ENCODE measurements around the gene TLX2. TPM values are rescaled to one million over a fixed set of nuclear protein-coding genes. Genes with fewer than 3 reads are reported as not detected.

The TLX2 gene
- total and polyA plus RNA-seq, 2 of the 13 experiments (the other 11 are each of a cell fraction or from before 2014, with no cell fraction given): 0.05 to 0.20 TPM

DNA sequence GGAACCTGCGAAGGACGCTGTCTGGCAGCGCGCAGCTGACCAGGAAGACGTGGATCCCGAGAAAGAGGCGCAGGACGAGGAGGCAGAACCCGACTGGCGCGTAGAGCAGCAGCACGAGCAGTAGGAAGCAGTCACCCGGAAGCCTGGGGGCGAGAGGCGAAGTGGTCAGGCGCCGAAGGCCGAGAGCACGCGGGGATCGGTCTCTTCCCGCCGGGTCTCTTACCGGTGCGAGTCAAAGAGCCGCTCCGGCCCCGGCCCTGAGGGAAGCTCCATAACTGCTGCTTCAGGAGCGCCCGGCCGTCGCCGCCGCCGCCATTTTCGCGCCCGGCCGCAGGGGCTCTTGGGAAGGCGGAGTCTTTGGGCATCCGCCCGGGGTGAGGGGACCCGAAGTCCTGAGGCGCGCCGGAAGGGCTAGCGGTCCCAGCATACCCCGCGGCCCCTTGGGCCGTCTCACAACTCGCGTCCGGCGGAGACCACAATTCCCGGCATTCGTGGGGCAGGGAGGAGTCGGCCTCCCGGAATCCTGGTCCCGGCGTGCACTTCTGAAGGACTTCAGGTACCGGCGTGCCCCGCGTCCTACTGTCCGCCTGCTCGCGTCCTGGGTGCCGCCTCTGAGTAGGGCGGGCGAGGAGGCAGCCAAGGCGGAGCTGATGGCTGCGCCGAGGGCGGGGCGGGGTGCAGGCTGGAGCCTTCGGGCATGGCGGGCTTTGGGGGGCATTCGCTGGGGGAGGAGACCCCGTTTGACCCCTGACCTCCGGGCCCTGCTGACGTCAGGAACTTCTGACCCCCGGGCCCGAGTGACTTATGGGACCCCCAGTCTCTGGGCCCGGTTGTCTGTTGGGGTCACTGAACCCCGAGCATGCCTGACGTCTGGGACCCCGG is 15.3 kb downstream of the TLX2 start, which contains the start of the genes AUP1 and HTRA2 (continued):
- TF ChIP-seq ZSCAN9 (CRISPR knock-in tag; IDR thresholded peaks at IDR 0.05; ENCODE audit: borderline replicate concordance) (peak; percentile 51; the same call in 1 of the 2 replicates), MTF1 (CRISPR knock-in tag; IDR thresholded peaks at IDR 0.05) (no peak), RFXANK (CRISPR knock-in tag; IDR thresholded peaks at IDR 0.05) (no peak), SP140L (CRISPR knock-in tag; IDR thresholded peaks at IDR 0.05; ENCODE audit: borderline replicate concordance) (no peak), TRIM24 (CRISPR knock-in tag; IDR thresholded peaks at IDR 0.05) (no peak), KLF12 (CRISPR knock-in tag; IDR thresholded peaks at IDR 0.05; ENCODE audit: borderline replicate concordance) (peak; percentile 97; the same call in 1 of the 2 replicates), HHEX (CRISPR knock-in tag; IDR thresholded peaks at IDR 0.05) (peak; percentile 44; the same call in 1 of the 2 replicates), NR2F1 (CRISPR knock-in tag; IDR thresholded peaks at IDR 0.05) (peak in 1 of 2 experiments; percentile 74; a peak in 2 of 4 replicates), ZNF484 (CRISPR knock-in tag; IDR thresholded peaks at IDR 0.05; ENCODE audit: borderline replicate concordance, low read depth) (no peak), PHF8 (CRISPR knock-in tag; IDR thresholded peaks at IDR 0.05) (peak; percentile 95), SMARCE1 (IDR thresholded peaks at IDR 0.05; ENCODE audit: borderline replicate concordance) (no peak), AKAP8 (CRISPR knock-in tag; IDR thresholded peaks at IDR 0.05) (no peak), ZMAT3 (CRISPR knock-in tag; conservative IDR thresholded peaks at IDR 0.05) (peak; percentile 95), HNRNPH1 (optimal IDR thresholded peaks at IDR 0.05; ENCODE audit: low read depth, low read length) (no peak), RELA (CRISPR knock-in tag; IDR thresholded peaks at IDR 0.05) (peak; percentile 17; the same call in 1 of the 2 replicates), KLF16 (CRISPR knock-in tag; IDR thresholded peaks at IDR 0.05) (peak; percentile 88 to 90; a peak in 3 of 4 replicates), POLR2AphosphoS2 (IDR thresholded peaks at IDR 0.05; ENCODE audit: low read depth, low read length) (no peak; the same call in 1 of the 2 replicates), GMEB1 (CRISPR knock-in tag; IDR thresholded peaks at IDR 0.05; ENCODE audit: borderline replicate concordance) (peak; percentile 95), HNRNPLL (IDR thresholded peaks at IDR 0.05; ENCODE audit: low read depth, low read length, poor library complexity, severe bottlenecking) (peak; percentile 81), ZNF691 (CRISPR knock-in tag; IDR thresholded peaks at IDR 0.05; ENCODE audit: borderline replicate concordance, low read depth) (peak; percentile 68), BORCS8-MEF2B (CRISPR knock-in tag; IDR thresholded peaks at IDR 0.05) (peak; percentile 71; the same call in 1 of the 2 replicates), SIX1 (CRISPR knock-in tag; IDR thresholded peaks at IDR 0.05; ENCODE audit: borderline replicate concordance) (peak; percentile 62; the same call in 1 of the 2 replicates)
- TF ChIP-seq, protein P1, sequence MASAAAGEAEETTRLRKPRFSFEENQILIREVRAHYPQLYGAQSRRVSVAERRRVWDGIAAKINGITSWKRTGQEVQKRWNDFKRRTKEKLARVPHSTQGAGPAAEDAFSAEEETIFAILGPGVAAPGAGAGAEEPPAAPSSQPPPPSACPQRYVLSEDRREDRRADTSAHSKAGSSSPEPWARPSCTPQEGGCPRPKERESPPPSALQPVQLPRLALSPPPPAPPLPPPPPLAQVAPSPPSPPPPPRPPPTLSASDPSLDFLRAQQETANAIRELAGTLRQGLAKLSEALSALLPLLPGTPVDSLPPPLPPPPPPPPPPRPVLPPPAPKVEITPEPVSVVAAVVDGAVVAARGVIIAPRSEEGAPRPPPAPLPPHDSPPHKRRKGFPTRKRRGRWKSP (CRISPR knock-in tag; IDR thresholded peaks at IDR 0.05): no peak; the same call in 1 of the 2 replicates
- TF ChIP-seq, protein P2, sequence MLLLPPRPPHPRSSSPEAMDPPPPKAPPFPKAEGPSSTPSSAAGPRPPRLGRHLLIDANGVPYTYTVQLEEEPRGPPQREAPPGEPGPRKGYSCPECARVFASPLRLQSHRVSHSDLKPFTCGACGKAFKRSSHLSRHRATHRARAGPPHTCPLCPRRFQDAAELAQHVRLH (CRISPR knock-in tag; IDR thresholded peaks at IDR 0.05; ENCODE audit: borderline replicate concordance, low read depth): peak; percentile 48; the same call in 1 of the 2 replicates
- TF ChIP-seq, protein P3, sequence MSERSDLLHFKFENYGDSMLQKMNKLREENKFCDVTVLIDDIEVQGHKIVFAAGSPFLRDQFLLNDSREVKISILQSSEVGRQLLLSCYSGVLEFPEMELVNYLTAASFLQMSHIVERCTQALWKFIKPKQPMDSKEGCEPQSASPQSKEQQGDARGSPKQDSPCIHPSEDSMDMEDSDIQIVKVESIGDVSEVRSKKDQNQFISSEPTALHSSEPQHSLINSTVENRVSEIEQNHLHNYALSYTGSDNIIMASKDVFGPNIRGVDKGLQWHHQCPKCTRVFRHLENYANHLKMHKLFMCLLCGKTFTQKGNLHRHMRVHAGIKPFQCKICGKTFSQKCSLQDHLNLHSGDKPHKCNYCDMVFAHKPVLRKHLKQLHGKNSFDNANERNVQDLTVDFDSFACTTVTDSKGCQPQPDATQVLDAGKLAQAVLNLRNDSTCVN (CRISPR knock-in tag; IDR thresholded peaks at IDR 0.05; ENCODE audit: borderline replicate concordance): 0 out of 2 replicates have a peak, but pooled peaks have one; percentile 4

All from HepG2 (cell line).